ENCODE data around the gene SMIM5.

DNA sequence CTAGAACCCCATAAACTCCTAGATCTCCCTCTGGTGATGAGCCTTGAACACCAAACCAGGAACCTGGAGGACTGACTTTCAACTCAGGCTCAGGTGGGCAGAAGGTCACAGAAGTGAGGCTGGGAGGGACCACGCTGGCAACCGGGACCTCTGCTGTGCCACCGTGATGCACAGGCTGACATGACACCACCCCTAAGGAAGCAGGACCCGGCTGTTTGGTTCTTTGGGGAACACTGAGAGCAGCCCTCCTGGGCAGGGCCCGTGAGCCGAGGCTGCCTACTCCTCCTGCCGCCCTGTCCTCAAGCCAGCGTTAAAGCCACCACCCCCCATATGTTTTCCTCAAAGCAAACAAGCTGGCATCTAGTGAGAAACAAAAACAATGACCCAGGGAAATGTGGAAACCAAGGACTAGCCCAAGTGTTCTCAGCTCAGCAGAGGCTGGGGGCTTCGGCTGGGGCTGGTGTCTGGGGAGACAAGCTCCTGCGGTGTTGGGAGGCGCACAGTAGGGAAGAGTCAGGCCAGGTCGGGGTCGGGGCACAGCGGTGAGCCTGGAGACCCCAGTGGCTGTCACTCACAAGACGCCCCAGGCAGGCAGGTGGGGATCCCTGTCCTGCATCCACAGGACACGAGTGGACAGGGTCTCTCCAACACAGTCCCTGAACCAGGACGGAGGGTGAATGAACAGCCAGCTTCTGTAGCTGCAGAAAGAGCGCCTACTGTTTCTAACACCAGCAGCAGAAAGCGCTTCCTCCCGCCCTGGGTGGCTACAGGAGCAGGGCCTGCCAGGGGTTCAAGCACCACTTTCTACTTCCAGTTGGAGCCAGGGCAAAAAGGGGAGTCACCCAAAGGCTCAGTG is 1.7 kb downstream of the SMIM5 start:
- TF ChIP-seq, protein P1, sequence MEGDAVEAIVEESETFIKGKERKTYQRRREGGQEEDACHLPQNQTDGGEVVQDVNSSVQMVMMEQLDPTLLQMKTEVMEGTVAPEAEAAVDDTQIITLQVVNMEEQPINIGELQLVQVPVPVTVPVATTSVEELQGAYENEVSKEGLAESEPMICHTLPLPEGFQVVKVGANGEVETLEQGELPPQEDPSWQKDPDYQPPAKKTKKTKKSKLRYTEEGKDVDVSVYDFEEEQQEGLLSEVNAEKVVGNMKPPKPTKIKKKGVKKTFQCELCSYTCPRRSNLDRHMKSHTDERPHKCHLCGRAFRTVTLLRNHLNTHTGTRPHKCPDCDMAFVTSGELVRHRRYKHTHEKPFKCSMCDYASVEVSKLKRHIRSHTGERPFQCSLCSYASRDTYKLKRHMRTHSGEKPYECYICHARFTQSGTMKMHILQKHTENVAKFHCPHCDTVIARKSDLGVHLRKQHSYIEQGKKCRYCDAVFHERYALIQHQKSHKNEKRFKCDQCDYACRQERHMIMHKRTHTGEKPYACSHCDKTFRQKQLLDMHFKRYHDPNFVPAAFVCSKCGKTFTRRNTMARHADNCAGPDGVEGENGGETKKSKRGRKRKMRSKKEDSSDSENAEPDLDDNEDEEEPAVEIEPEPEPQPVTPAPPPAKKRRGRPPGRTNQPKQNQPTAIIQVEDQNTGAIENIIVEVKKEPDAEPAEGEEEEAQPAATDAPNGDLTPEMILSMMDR (IDR thresholded peaks at IDR 0.05) = no peak
- TF ChIP-seq POLR2A (IDR thresholded peaks at IDR 0.05) = no peak
